ENCODE data around the gene GRIP1. TPM values are rescaled to one million over a fixed set of nuclear protein-coding genes. Genes with fewer than 3 reads are reported as not detected.

GRIP1 gene
- total RNA-seq, 6 donors from 2014 or later: 0.33 to 5.2 (median 1.7) TPM

DNA sequence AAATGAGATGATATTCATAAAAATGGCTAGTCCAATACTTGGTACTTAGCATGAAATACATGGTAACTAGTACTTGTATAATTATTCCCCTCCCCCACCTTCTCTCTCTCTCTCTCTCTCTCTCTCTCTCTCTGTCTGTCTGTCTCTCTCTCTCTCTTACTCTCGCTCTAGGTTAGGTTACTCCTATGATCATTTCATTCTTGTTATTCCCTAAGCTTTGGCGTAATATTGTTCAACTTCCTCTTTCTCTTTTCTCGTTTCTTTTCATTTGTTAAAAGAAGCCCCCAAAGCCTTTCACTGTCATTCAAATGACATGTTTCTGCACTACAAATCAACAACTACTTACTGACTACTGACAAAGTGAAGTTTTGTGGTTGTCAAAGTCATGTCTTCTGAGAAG lies 89.8 kb downstream of the GRIP1 start:
- Histone ChIP-seq H3K4me3 (no peak overlapping the region), H3K27ac (no peak overlapping the region), H3K4me1 (no peaks in the 10 kb centered on the region), H3K36me3 (no peaks in the 10 kb centered on the region), H3K27me3 (no peaks in the 10 kb centered on the region), H3K9me3 (no peaks in the 10 kb centered on the region)
- no peak for TF ChIP-seq POLR2AphosphoS5 (IDR thresholded peaks at IDR 0.05)
- no peak for TF ChIP-seq POLR2A (IDR thresholded peaks at IDR 0.05)
- no peak for TF ChIP-seq CTCF (IDR thresholded peaks at IDR 0.05)
- no peak for TF ChIP-seq EP300 (IDR thresholded peaks at IDR 0.05)
- 60 to 77% methylated on average over 3 of the region's 3 CpGs for WGBS, 2 donors
- no peak for DNase-seq
- no peak for ATAC-seq (ENCODE audit: low FRiP score in 2 of 2)

DNA sequence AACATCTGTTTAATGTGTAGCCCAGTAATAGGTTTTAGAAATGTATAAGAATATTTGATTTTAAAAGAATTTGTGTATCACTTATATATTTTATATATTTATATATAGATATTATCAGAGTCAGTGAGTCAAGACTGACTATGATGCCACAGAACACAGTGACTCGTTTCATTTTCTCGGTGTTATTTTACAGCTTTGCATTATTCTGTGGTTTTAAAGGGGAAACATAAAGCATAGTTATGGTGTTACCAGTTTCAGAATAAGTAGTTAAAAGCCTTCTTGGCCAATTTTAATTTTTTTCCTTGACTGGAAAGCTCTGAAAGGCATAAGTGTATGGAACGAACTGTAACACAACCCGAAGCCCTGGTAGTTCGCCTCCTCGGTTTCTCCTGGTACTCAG lies 91.0 kb downstream of the GRIP1 start:
- no peak for TF ChIP-seq POLR2AphosphoS5 (IDR thresholded peaks at IDR 0.05)
- no peak for TF ChIP-seq POLR2A (IDR thresholded peaks at IDR 0.05)
- TF ChIP-seq CTCF (IDR thresholded peaks at IDR 0.05): no peak
- no peak for TF ChIP-seq EP300 (IDR thresholded peaks at IDR 0.05)
- Histone ChIP-seq H3K27me3 (no peaks in the 10 kb centered on the region), H3K9me3 (no peaks in the 10 kb centered on the region), H3K27ac (no peak overlapping the region), H3K36me3 (no peaks in the 10 kb centered on the region), H3K4me1 (no peaks in the 10 kb centered on the region), H3K4me3 (no peak overlapping the region)
- ATAC-seq (ENCODE audit: low FRiP score in 2 of 2) (no peak), DNase-seq (no peak)
- 79 to 81% methylated on average over 6 of the region's 6 CpGs for WGBS, 2 donors

DNA sequence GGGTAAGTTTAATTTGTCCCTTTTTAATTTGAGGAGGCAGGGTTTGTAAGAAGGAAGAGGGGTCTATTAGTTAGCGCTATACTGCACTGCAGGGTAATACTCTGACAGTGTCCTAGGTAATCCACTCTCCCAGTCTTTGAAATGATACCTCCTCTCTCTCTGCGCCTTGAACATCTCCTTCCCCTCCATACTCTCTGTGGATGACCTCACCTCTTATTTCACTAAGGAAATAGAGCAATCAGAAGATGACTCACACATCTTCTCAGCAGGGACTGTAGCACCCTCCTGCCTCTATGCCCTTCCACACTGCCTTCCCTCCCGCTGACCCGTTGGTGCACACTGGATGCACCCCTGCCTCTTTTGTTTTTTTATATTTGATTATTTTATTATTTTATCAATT lies 94.2 kb downstream of the GRIP1 start:
- Histone ChIP-seq H3K4me1 (no peaks in the 10 kb centered on the region), H3K9me3 (no peaks in the 10 kb centered on the region), H3K36me3 (no peaks in the 10 kb centered on the region), H3K4me3 (no peak overlapping the region), H3K27ac (no peak overlapping the region), H3K27me3 (no peaks in the 10 kb centered on the region)
- no peak for DNase-seq
- TF ChIP-seq EP300 (IDR thresholded peaks at IDR 0.05): no peak
- ATAC-seq (ENCODE audit: low FRiP score in 2 of 2): no peak
- 94 to 98% methylated on average over 4 of the region's 4 CpGs for WGBS, 2 donors

DNA sequence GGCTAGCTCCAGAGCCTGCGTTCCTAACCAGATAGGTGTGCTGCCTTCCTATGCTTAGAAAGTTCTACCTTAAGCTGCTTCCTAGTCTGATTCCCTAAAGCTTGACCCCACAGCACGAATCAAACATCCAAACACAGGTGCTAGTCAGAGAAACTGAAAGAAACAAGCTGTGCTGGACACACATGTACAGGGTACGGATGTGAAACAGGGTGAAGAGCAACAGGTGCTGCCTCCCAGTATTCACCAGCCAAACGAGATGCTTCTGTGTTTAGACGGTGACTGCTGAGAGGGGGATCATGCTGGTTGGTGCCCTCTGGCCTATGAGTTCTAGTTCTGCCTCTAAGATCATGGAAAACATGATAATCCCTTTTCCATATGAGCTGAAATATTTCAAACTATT lies 105.3 kb downstream of the GRIP1 start:
- no peaks in the 10 kb centered on the region for H3K27me3 ChIP-seq
- H3K27ac ChIP-seq: no peak overlapping the region
- H3K4me1 ChIP-seq: no peaks in the 10 kb centered on the region
- H3K4me3 ChIP-seq: no peak overlapping the region
- no peak for TF ChIP-seq POLR2AphosphoS5 (IDR thresholded peaks at IDR 0.05)
- no peak for TF ChIP-seq EP300 (IDR thresholded peaks at IDR 0.05)
- no peak for TF ChIP-seq POLR2A (IDR thresholded peaks at IDR 0.05)
- no peak for TF ChIP-seq CTCF (IDR thresholded peaks at IDR 0.05)
- H3K36me3 ChIP-seq: no peaks in the 10 kb centered on the region
- DNase-seq (no peak), ATAC-seq (ENCODE audit: low FRiP score in 2 of 2) (no peak)
- WGBS, 2 donors: 81 to 82% methylated on average over 5 of the region's 5 CpGs
- no peaks in the 10 kb centered on the region for H3K9me3 ChIP-seq

- ATAC-seq (ENCODE audit: low FRiP score in 2 of 2) (no peak), DNase-seq (no peak)
- TF ChIP-seq CTCF (IDR thresholded peaks at IDR 0.05) (no peak), POLR2AphosphoS5 (IDR thresholded peaks at IDR 0.05) (no peak), EP300 (IDR thresholded peaks at IDR 0.05) (no peak), POLR2A (IDR thresholded peaks at IDR 0.05) (no peak)
- Histone ChIP-seq H3K4me1 (no peaks in the 10 kb centered on the region), H3K27me3 (no peaks in the 10 kb centered on the region), H3K4me3 (no peak overlapping the region), H3K9me3 (no peaks in the 10 kb centered on the region), H3K36me3 (no peaks in the 10 kb centered on the region), H3K27ac (no peak overlapping the region)
- WGBS, 2 donors: 98% methylated on average over 6 of the region's 6 CpGs
Measured at GRCh38 chr12:66572845-66573244, 106.0 kb downstream of the GRIP1 start.
